ENCODE measurements around the gene SLC35D3.

DNA sequence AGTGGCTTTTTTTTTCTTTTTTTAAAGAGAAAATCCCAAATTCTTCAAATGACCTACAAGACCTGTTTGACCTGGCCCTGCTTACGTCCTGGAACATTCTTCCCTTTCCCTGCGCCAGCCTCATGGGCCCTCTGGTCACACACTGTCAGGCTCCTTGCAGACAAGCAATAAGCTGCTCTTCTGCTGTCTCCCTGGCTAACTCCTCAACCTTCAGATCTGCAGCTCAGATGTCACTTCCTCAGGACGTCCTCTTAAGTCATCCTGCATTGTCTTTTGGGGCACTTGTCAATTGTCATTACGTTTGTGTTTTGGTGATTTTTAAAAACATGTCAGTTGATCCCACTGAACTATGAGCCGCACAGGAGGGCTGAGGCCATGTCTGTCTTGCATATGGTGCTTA is 28.9 kb upstream of the SLC35D3 start:
- TF ChIP-seq CTCF (IDR thresholded peaks at IDR 0.05) (no peak), EZH2 (IDR thresholded peaks at IDR 0.05) (no peak), EZH2phosphoT487 (IDR thresholded peaks at IDR 0.05) (no peak)
